GM19193 (cell line): ENCODE measurements around the gene NUP107.

Experiments used
- POLR2A ChIP-seq: IDR thresholded peaks from 4 replicates; pipeline ENCODE4 v1.6.1; 2011; ENCODE audit not compliant: insufficient read depth, insufficient read length; ENCODE audit errors: extremely low read depth

Gene NUP107

GRCh38 chr12:68699486-68699885, 12.7 kb downstream of the NUP107 start:
- TF ChIP-seq POLR2A = no peak

- TF ChIP-seq POLR2A = no peak
These were observed 41.0 kb downstream of the NUP107 start for GRCh38 chr12:68727776-68728175.

GRCh38 chr12:68733661-68734071, 46.9 kb downstream of the NUP107 start:
- no peak for TF ChIP-seq POLR2A

- no peak for TF ChIP-seq POLR2A
These were observed 53.1 kb downstream of the NUP107 start for GRCh38 chr12:68739891-68740290.

GRCh38 chr12:68743356-68743755, 56.6 kb downstream of the NUP107 start:
- no peak for TF ChIP-seq POLR2A

- no peak for TF ChIP-seq POLR2A
These were observed 58.7 kb downstream of the NUP107 start for GRCh38 chr12:68745376-68745903.

- TF ChIP-seq POLR2A = peak; percentile 86
These were observed 59.3 kb downstream of the NUP107 start, which contains the start of gene SLC35E3 for GRCh38 chr12:68745904-68746571. SLC35E3 (plus strand) TSS chr12:68746176; CDS start chr12:68746378, 202 bp downstream.

- TF ChIP-seq POLR2A = no peak
These were observed 59.9 kb downstream of the NUP107 start for GRCh38 chr12:68746572-68747180.

GRCh38 chr12:68749443-68749842, 62.7 kb downstream of the NUP107 start:
- no peak for TF ChIP-seq POLR2A

- TF ChIP-seq POLR2A = no peak
These were observed 63.1 kb downstream of the NUP107 start for GRCh38 chr12:68749861-68750260.

GRCh38 chr12:68750506-68750905, 63.7 kb downstream of the NUP107 start:
- no peak for TF ChIP-seq POLR2A

GRCh38 chr12:68755536-68756243, 68.9 kb downstream of the NUP107 start:
- TF ChIP-seq POLR2A = no peak

- no peak for TF ChIP-seq POLR2A
These were observed 73.1 kb downstream of the NUP107 start for GRCh38 chr12:68759852-68760251.

GRCh38 chr12:68760806-68761441, 74.1 kb downstream of the NUP107 start:
- TF ChIP-seq POLR2A = no peak

- TF ChIP-seq POLR2A = no peak
These were observed 74.6 kb downstream of the NUP107 start for GRCh38 chr12:68761442-68761812.
